Right ventricle myocardium inferior (tissue), 1 donor: Measurements from ENCODE around the gene SOWAHA. TPM values are rescaled to one million over a fixed set of nuclear protein-coding genes. Genes with fewer than 3 reads are reported as not detected.

Experiments used
- total RNA-seq: library from RNA; stranded (reverse); fragmentation: NEBNext Ultra II Directional; extraction: Animal tissue kit (Norgen Biotek cat#: 25700); gene quantifications from one replicate; pipeline ENCODE4 v1.2.1, GENCODE V29; 2021
- donor health status: DM: no; HTN: yes; CAD: no; lungs with severe emphysema.

SOWAHA gene
- total RNA-seq, 1 donor from 2014 or later, result 0.27 TPM

Other genes starting within 250 kb of the SOWAHA start
- gene IL13, start 155.1 kb upstream of the SOWAHA start, total RNA-seq, result not detected
- gene IL4, start 139.3 kb upstream of the SOWAHA start, total RNA-seq, result not detected
- 10.2 TPM for gene KIF3A, start 75.8 kb upstream of the SOWAHA start, total RNA-seq
- gene CCNI2, start 65.9 kb upstream of the SOWAHA start, total RNA-seq, result 0.16 TPM
- gene SEPTIN8, start 36.1 kb upstream of the SOWAHA start, total RNA-seq, result 28.5 TPM
- gene SHROOM1, start 17.3 kb downstream of the SOWAHA start, total RNA-seq, result 5.0 TPM
- gene GDF9, start 53.2 kb downstream of the SOWAHA start, total RNA-seq, result 0.24 TPM
- 1,774 TPM for gene UQCRQ, start 53.3 kb downstream of the SOWAHA start, total RNA-seq
- 1.1 TPM for gene LEAP2, start 60.4 kb downstream of the SOWAHA start, total RNA-seq
- 29.2 TPM for gene AFF4, start 150.3 kb downstream of the SOWAHA start, total RNA-seq
- gene ZCCHC10, start 213.2 kb downstream of the SOWAHA start, total RNA-seq, result 18.4 TPM
- 77.4 TPM for gene HSPA4, start 238.7 kb downstream of the SOWAHA start, total RNA-seq